ENCODE data around the gene CDON. TPM values are rescaled to one million over a fixed set of nuclear protein-coding genes. Genes with fewer than 3 reads are reported as not detected.

Gene CDON
- total and polyA plus RNA-seq, 2 of the 13 experiments (the other 11 are each of a cell fraction or from before 2014, with no cell fraction given), result 9.6 to 12.8 TPM

DNA sequence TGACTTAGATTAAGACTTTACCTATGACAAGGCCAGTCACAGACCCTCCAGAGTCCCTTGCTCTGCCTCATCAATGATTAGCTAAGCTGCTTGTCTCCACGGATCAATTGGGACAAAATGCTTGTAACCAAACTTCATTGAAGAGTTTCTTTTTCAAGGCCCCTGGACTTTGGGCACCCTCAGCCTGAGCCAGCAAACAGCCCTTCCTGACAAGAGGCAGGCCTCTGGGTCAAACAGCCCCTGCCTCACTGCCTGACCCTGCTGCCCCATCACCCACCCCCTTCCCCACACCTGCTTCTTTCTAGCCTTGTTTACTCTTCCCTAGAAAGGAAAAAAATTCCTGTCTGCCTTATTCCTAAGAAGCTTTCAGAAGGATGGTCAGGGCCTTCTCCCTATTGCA lies 26.3 kb upstream of the CDON start (continued):
- TF ChIP-seq TRIM24 (CRISPR knock-in tag; IDR thresholded peaks at IDR 0.05), result no peak
- TF ChIP-seq, protein P1, sequence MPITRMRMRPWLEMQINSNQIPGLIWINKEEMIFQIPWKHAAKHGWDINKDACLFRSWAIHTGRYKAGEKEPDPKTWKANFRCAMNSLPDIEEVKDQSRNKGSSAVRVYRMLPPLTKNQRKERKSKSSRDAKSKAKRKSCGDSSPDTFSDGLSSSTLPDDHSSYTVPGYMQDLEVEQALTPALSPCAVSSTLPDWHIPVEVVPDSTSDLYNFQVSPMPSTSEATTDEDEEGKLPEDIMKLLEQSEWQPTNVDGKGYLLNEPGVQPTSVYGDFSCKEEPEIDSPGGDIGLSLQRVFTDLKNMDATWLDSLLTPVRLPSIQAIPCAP (CRISPR knock-in tag; IDR thresholded peaks at IDR 0.05; ENCODE audit: low read depth), result no peak
- no peak for TF ChIP-seq SAFB2 (CRISPR knock-in tag; IDR thresholded peaks at IDR 0.05; ENCODE audit: borderline replicate concordance, low read depth)
- TF ChIP-seq ZNF513 (CRISPR knock-in tag; conservative IDR thresholded peaks at IDR 0.05), result no peak
- 0 out of 2 replicates have a peak, but pooled peaks have one; percentile 40 for TF ChIP-seq KLF12 (CRISPR knock-in tag; IDR thresholded peaks at IDR 0.05; ENCODE audit: borderline replicate concordance)
- no peak; the same call in 1 of the 2 replicates for TF ChIP-seq ZNF766 (CRISPR knock-in tag; IDR thresholded peaks at IDR 0.05; ENCODE audit: borderline replicate concordance)
- TF ChIP-seq SNAI1 (CRISPR knock-in tag; IDR thresholded peaks at IDR 0.05; ENCODE audit: borderline replicate concordance), result no peak
- no peak for TF ChIP-seq PLRG1 (conservative IDR thresholded peaks at IDR 0.05)
- no peak for TF ChIP-seq MXI1 (IDR thresholded peaks at IDR 0.05; ENCODE audit: borderline replicate concordance, low read depth, low read length)
- TF ChIP-seq ZFP1 (CRISPR knock-in tag; IDR thresholded peaks at IDR 0.05), result no peak
- peak; percentile 29; the same call in 1 of the 2 replicates for TF ChIP-seq GABPB1 (CRISPR knock-in tag; IDR thresholded peaks at IDR 0.05)
- no peak for TF ChIP-seq KDM2A (CRISPR knock-in tag; IDR thresholded peaks at IDR 0.05; ENCODE audit: borderline replicate concordance, low read depth)
- no peak for TF ChIP-seq ZNF33B (CRISPR knock-in tag; IDR thresholded peaks at IDR 0.05)
- peak; percentile 74; the same call in 1 of the 2 replicates for TF ChIP-seq ZNF792 (CRISPR knock-in tag; IDR thresholded peaks at IDR 0.05)
- 0 out of 2 replicates have a peak, but pooled peaks have one; percentile 35 for TF ChIP-seq ZBTB20 (CRISPR knock-in tag; IDR thresholded peaks at IDR 0.05; ENCODE audit: borderline replicate concordance, low read depth)
- no peak for TF ChIP-seq RBFOX2 (IDR thresholded peaks at IDR 0.05; ENCODE audit: low read depth, low read length)
- no peak for TF ChIP-seq MATR3 (CRISPR knock-in tag; IDR thresholded peaks at IDR 0.05)
- no peak for TF ChIP-seq ZMYM2 (CRISPR knock-in tag; IDR thresholded peaks at IDR 0.05)
- TF ChIP-seq SP140L (CRISPR knock-in tag; IDR thresholded peaks at IDR 0.05; ENCODE audit: borderline replicate concordance), result no peak
- TF ChIP-seq ZNF713 (CRISPR knock-in tag; IDR thresholded peaks at IDR 0.05), result no peak
- no peak for TF ChIP-seq TGIF2 (CRISPR knock-in tag; IDR thresholded peaks at IDR 0.05)
- TF ChIP-seq FOXC1 (CRISPR knock-in tag; IDR thresholded peaks at IDR 0.05; ENCODE audit: borderline replicate concordance), result no peak
- TF ChIP-seq TARDBP (CRISPR knock-in tag; IDR thresholded peaks at IDR 0.05), result peak; percentile 73
- no peak for TF ChIP-seq CC2D1A (CRISPR knock-in tag; IDR thresholded peaks at IDR 0.05)
- peak; percentile 80; the same call in 1 of the 2 replicates for TF ChIP-seq ZNF788 (CRISPR knock-in tag; IDR thresholded peaks at IDR 0.05; ENCODE audit: borderline replicate concordance)
- no peak for TF ChIP-seq RFX3 (CRISPR knock-in tag; IDR thresholded peaks at IDR 0.05)
- TF ChIP-seq SNRNP70 (IDR thresholded peaks at IDR 0.05; ENCODE audit: low read depth, low read length), result no peak
- peak; percentile 56; the same call in 1 of the 2 replicates for TF ChIP-seq ARID4A (CRISPR knock-in tag; IDR thresholded peaks at IDR 0.05; ENCODE audit: borderline replicate concordance)

Measured in HepG2 (cell line).